NCI-H2107 treated with DMSO at 0.1 percent for 48 hours (cell line): ENCODE data around the gene SIAH3.
A peak's percentile ranks its signal among the peaks of the same experiment; 100 is the strongest.

Source experiments
- DNase-seq: peaks from one replicate; lab custom pipeline; 2025; ENCODE audit not compliant: unreplicated experiment; lab: John Stamatoyannopoulos, UW

The SIAH3 gene

GRCh38 chr13:45863709-45864590 lies 12.4 kb upstream of the SIAH3 start:
- no peak for DNase-seq

- no peak for DNase-seq
These were observed 9.8 kb upstream of the SIAH3 start for GRCh38 chr13:45861322-45861721.

- DNase-seq: no peak
These were observed 8.7 kb upstream of the SIAH3 start for GRCh38 chr13:45860240-45860639.

GRCh38 chr13:45859705-45860104 lies 8.2 kb upstream of the SIAH3 start:
- DNase-seq: no peak

GRCh38 chr13:45852494-45852893 lies 941 bp upstream of the SIAH3 start:
- no peak for DNase-seq

- DNase-seq: no peak
These were observed 403 bp upstream of the SIAH3 start for GRCh38 chr13:45851956-45852355.

- DNase-seq: peak; percentile 6
These were observed 1.4 kb downstream of the SIAH3 start for GRCh38 chr13:45850027-45850613.

- no peak for DNase-seq
These were observed 2.1 kb downstream of the SIAH3 start for GRCh38 chr13:45849408-45849807.

- peak; percentile 75 for DNase-seq
These were observed 3.9 kb downstream of the SIAH3 start for GRCh38 chr13:45847554-45848224.

GRCh38 chr13:45846681-45847080 lies 4.9 kb downstream of the SIAH3 start:
- peak; percentile 3 for DNase-seq

GRCh38 chr13:45838171-45838745 lies 13.3 kb downstream of the SIAH3 start:
- no peak for DNase-seq

- DNase-seq: no peak
These were observed 14.4 kb downstream of the SIAH3 start for GRCh38 chr13:45837111-45837510.

GRCh38 chr13:45834411-45834994 lies 17.1 kb downstream of the SIAH3 start:
- no peak for DNase-seq

- no peak for DNase-seq
These were observed 17.7 kb downstream of the SIAH3 start for GRCh38 chr13:45833663-45834375.

- no peak for DNase-seq
These were observed 18.3 kb downstream of the SIAH3 start for GRCh38 chr13:45833242-45833641.

- no peak for DNase-seq
These were observed 19.7 kb downstream of the SIAH3 start for GRCh38 chr13:45831851-45832250.

GRCh38 chr13:45830121-45830520 lies 21.4 kb downstream of the SIAH3 start:
- no peak for DNase-seq

GRCh38 chr13:45828256-45828968 lies 23.1 kb downstream of the SIAH3 start:
- DNase-seq: no peak

- DNase-seq: no peak
These were observed 24.2 kb downstream of the SIAH3 start for GRCh38 chr13:45827318-45827717.

- peak; percentile 37 for DNase-seq
These were observed 24.8 kb downstream of the SIAH3 start for GRCh38 chr13:45826731-45827130.
